SK-N-SH (cell line): Measurements from ENCODE around the gene BSG. TPM values are rescaled to one million over a fixed set of nuclear protein-coding genes. Genes with fewer than 3 reads are reported as not detected.
A peak's percentile ranks its signal among the peaks of the same experiment; 100 is the strongest.

Experiments
- CTCF ChIA-PET: fragments of 300-600, 350-600 bp; formaldehyde crosslinking; extraction: SDS; loops from one replicate; lab custom pipeline; 2021; lab: Yijun Ruan, JAX
- POLR2A ChIA-PET: fragments of 350-600 bp; sonication (Branson Sonifier 250); formaldehyde crosslinking; extraction: SDS; loops from one replicate; lab custom pipeline; 2020; ENCODE audit warnings: antibody characterized with exemption, inconsistent platforms; lab: Yijun Ruan, JAX
- DNase-seq: peaks from one replicate; pipeline ENCODE4 v3.0.0; 2012
- H2AFZ ChIP-seq: fragments of 200-600 bp; sonication (generic); 2 replicates; pipeline ENCODE4 v1.8.1; 2016; ENCODE audit warnings: antibody characterized with exemption, mild to moderate bottlenecking, low read depth
- H3F3A ChIP-seq: fragments of 200-600 bp; sonication (generic); replicated peaks from 2 replicates; pipeline ENCODE3; 2016; ENCODE audit warnings: antibody characterized with exemption, mild to moderate bottlenecking; ENCODE audit not compliant: insufficient read depth
- H3K27ac ChIP-seq, 2 experiments: fragments of 200-500 bp in 1 of 2; fragments of 200-600 bp in 1 of 2; sonication (Bioruptor generic) in 1 of 2; sonication (generic), shearing (Covaris generic) in 1 of 2; 2 replicates each; pipeline versions ENCODE4 v1.5.1 to v1.6.1; 2014 to 2016; ENCODE audit warnings: low read depth in 2 of 2, inconsistent platforms in 1 of 2, low read length in 1 of 2, mild to moderate bottlenecking in 1 of 2, mixed read lengths in 1 of 2
- H3K27me3 ChIP-seq: fragments of 200-600 bp; sonication (generic), shearing (Covaris generic); 2 replicates; pipeline ENCODE4 v1.6.1; 2016; ENCODE audit warnings: mixed run types; ENCODE audit not compliant: insufficient read depth
- H3K36me3 ChIP-seq, 2 experiments: fragments of 200-500 bp in 1 of 2; fragments of 200-600 bp in 1 of 2; sonication (Bioruptor generic) in 1 of 2; sonication (generic) in 1 of 2; replicated peaks in 1 of 2; 2 replicates each; pipeline versions ENCODE3 to v1.5.1; 2014 to 2016; ENCODE audit warnings: low read length in 1 of 2, mild to moderate bottlenecking in 1 of 2; ENCODE audit not compliant: insufficient read depth in 2 of 2, control insufficient read depth in 1 of 2
- H3K4me1 ChIP-seq, 2 experiments: fragments of 200-500 bp in 1 of 2; fragments of 200-600 bp in 1 of 2; sonication (Bioruptor generic) in 1 of 2; sonication (generic), shearing (Covaris generic) in 1 of 2; 2 replicates each; pipeline versions ENCODE4 v1.5.1 to v1.6.1; 2014 to 2016; ENCODE audit warnings: low read depth in 1 of 2, low read length in 1 of 2, mixed run types in 1 of 2; ENCODE audit not compliant: insufficient read depth in 2 of 2, control insufficient read depth in 1 of 2
- H3K4me2 ChIP-seq: fragments of 200-600 bp; sonication (generic), shearing (Covaris generic); 2 replicates; pipeline ENCODE4 v1.6.1; 2017; ENCODE audit warnings: mixed run types
- H3K4me3 ChIP-seq, 2 experiments: fragments of 200-500 bp in 1 of 2; fragments of 200-600 bp in 1 of 2; sonication (Bioruptor generic) in 1 of 2; sonication (generic), shearing (Covaris generic) in 1 of 2; 2 replicates each; pipeline versions ENCODE4 v1.5.1 to v1.8.1; 2014 to 2016; ENCODE audit warnings: low read depth in 2 of 2, inconsistent platforms in 1 of 2, low read length in 1 of 2, mild to moderate bottlenecking in 1 of 2, mixed read lengths in 1 of 2, moderate library complexity in 1 of 2
- H3K79me2 ChIP-seq: fragments of 200-600 bp; sonication (generic); 2 replicates; pipeline ENCODE4 v1.8.1; 2017; ENCODE audit warnings: mild to moderate bottlenecking; ENCODE audit not compliant: insufficient read depth
- H3K9ac ChIP-seq: fragments of 200-600 bp; sonication (generic); 2 replicates; pipeline ENCODE4 v1.6.1; 2017; ENCODE audit warnings: mixed run types
- H3K9me2 ChIP-seq: fragments of 200-600 bp; sonication (generic); 2 replicates; pipeline ENCODE4 v1.6.1; 2017; ENCODE audit warnings: mixed run types
- H3K9me3 ChIP-seq: fragments of 200-600 bp; sonication (generic); 2 replicates; pipeline ENCODE4 v1.6.1; 2017; ENCODE audit warnings: mixed run types, mild to moderate bottlenecking, moderate library complexity
- H4K20me1 ChIP-seq: fragments of 200-600 bp; sonication (generic); 2 replicates; pipeline ENCODE4 v1.6.1; 2017; ENCODE audit warnings: mild to moderate bottlenecking, mixed run types; ENCODE audit not compliant: insufficient read depth
- CHD2 ChIP-seq: fragments of 150-350 bp; IDR thresholded peaks from 2 replicates; pipeline ENCODE4 v1.6.1; 2018; ENCODE audit warnings: low read length; ENCODE audit not compliant: partially characterized antibody
- ELF1 ChIP-seq: IDR thresholded peaks from 2 replicates; pipeline ENCODE4 v1.4.0; 2012
- EP300 ChIP-seq, 2 experiments: IDR thresholded peaks; 2 replicates each; pipeline versions ENCODE4 v1.4.0 to v1.6.1; 2012; ENCODE audit warnings: borderline replicate concordance in 1 of 2, low read depth in 1 of 2, low read length in 1 of 2
- FOXM1 ChIP-seq: IDR thresholded peaks from 2 replicates; pipeline ENCODE4 v1.4.0; 2012; ENCODE audit warnings: low read depth, mild to moderate bottlenecking
- GABPA ChIP-seq: IDR thresholded peaks from 2 replicates; pipeline ENCODE4 v1.4.0; 2012; ENCODE audit warnings: low read depth, mild to moderate bottlenecking
- JUND ChIP-seq: IDR thresholded peaks from 2 replicates; pipeline ENCODE4 v1.4.0; 2012
- MAX ChIP-seq: IDR thresholded peaks from 2 replicates; pipeline ENCODE4 v1.4.0; 2012; ENCODE audit warnings: low read depth
- MEF2A ChIP-seq: IDR thresholded peaks from 2 replicates; pipeline ENCODE4 v1.4.0; 2012; ENCODE audit warnings: low read depth, borderline replicate concordance
- MXI1 ChIP-seq: IDR thresholded peaks from 2 replicates; pipeline ENCODE4 v1.6.1; 2012; ENCODE audit warnings: mild to moderate bottlenecking, low read depth, low read length, improper control_type of control experiment
- NRF1 ChIP-seq: IDR thresholded peaks from 2 replicates; pipeline ENCODE4 v1.6.1; 2012; ENCODE audit warnings: low read depth, mild to moderate bottlenecking, low read length
- PBX3 ChIP-seq: IDR thresholded peaks from 2 replicates; pipeline ENCODE4; 2012
- POLR2AphosphoS5 ChIP-seq: IDR thresholded peaks from 2 replicates; pipeline ENCODE4 v1.6.1; 2012; ENCODE audit warnings: low read depth, low read length
- RCOR1 ChIP-seq: fragments of 150-350 bp; IDR thresholded peaks from 2 replicates; pipeline ENCODE4 v1.6.1; 2017; ENCODE audit warnings: antibody characterized with exemption, low read length
- RFX5 ChIP-seq: IDR thresholded peaks from 2 replicates; pipeline ENCODE4 v1.6.1; 2012; ENCODE audit warnings: mild to moderate bottlenecking, improper control_type of control experiment, low read length
- SIN3A ChIP-seq: IDR thresholded peaks from 2 replicates; pipeline ENCODE4 v1.6.1; 2012; ENCODE audit warnings: low read depth, mild to moderate bottlenecking, low read length, moderate library complexity, borderline replicate concordance
- SMC3 ChIP-seq: IDR thresholded peaks from 2 replicates; pipeline ENCODE4 v1.6.1; 2012; ENCODE audit warnings: low read depth, low read length, improper control_type of control experiment
- TEAD4 ChIP-seq: IDR thresholded peaks from 2 replicates; pipeline ENCODE4 v1.4.0; 2012; ENCODE audit warnings: mild to moderate bottlenecking, borderline replicate concordance; ENCODE audit not compliant: insufficient read depth
- USF1 ChIP-seq: IDR thresholded peaks from 2 replicates; pipeline ENCODE4 v1.4.0; 2012; ENCODE audit warnings: low read depth, borderline replicate concordance
- USF2 ChIP-seq: fragments of 150-350 bp; IDR thresholded peaks from 2 replicates; pipeline ENCODE4 v1.6.1; 2017; ENCODE audit warnings: antibody characterized with exemption, low read length, low read depth, borderline replicate concordance
- ZBTB33 ChIP-seq: IDR thresholded peaks from 2 replicates; pipeline ENCODE4 v1.4.0; 2012; ENCODE audit warnings: low read depth, borderline replicate concordance
- WGBS: methylation state at CpG from one replicate; pipeline ENCODE4 v1.1.6; 2017; ENCODE audit warnings: low lambda C conversion rate; 5-methylcytosine and 5-hydroxymethylcytosine counted together
- polyA plus RNA-seq, 3 experiments: library from polyadenylated mRNA; depleted of rRNA; stranded (reverse); fragments of >200 nt; gene quantifications; 2 replicates each; pipeline ENCODE4 v1.2.3, GENCODE V29; 2012

Gene BSG
- polyA plus RNA-seq, 1 of the 3 experiments (the other 2 are of a cell fraction): 835 TPM

- Histone ChIP-seq H3K4me2 (peak overlapping the region; percentile 48; the same call in 1 of the 2 replicates), H3K4me3 (peak overlapping the region in 1 of 2 experiments; percentile 31; a peak in 1 of 4 replicates), H3K9me2 (no peaks in the 10 kb centered on the region), H3K36me3 (peaks cover 3% of the 10 kb centered on the region in 2 experiments), H2AFZ (peak overlapping the region; percentile 52; the same call in 1 of the 2 replicates), H3K79me2 (no peaks in the 10 kb centered on the region), H3K4me1 (peaks cover 0 to 7% of the 10 kb centered on the region in 2 experiments; a peak in 1 of 4 replicates), H3K9me3 (no peaks in the 10 kb centered on the region), H3K9ac (no peak overlapping the region), H3K27me3 (no peaks in the 10 kb centered on the region), H3K27ac (no peak overlapping the region), H3F3A (no peaks in the 10 kb centered on the region), H4K20me1 (no peaks in the 10 kb centered on the region)
- no peak for TF ChIP-seq TEAD4
- no peak for TF ChIP-seq POLR2AphosphoS5
- no peak for TF ChIP-seq FOXM1
- no peak for TF ChIP-seq MAX
- no peak for TF ChIP-seq CHD2
- ChIA-PET POLR2A (no interaction called here), CTCF (interaction anchor here (0.7 to 7.4 kb wide), 2 partner anchors 9 to 14 kb away, joined by 3 to 71 read pairs; no protein-coding TSS in a partner anchor)
- peak; percentile 75 for DNase-seq
- WGBS: 8% methylated on average over 15 of the region's 29 CpGs
Observed at GRCh38 chr19:524062-524674, 48.2 kb upstream of the BSG start.

- no peak overlapping the region for H3K27ac ChIP-seq
- no peak overlapping the region for H3K4me2 ChIP-seq
- no peaks in the 10 kb centered on the region for H3F3A ChIP-seq
- ChIA-PET CTCF (interaction anchor here (7.4 kb wide), 1 partner anchor 15 kb away, joined by 71 read pairs; no protein-coding TSS in a partner anchor), POLR2A (no interaction called here)
- H3K79me2 ChIP-seq: no peaks in the 10 kb centered on the region
- H3K9me3 ChIP-seq: no peaks in the 10 kb centered on the region
- H4K20me1 ChIP-seq: no peaks in the 10 kb centered on the region
- no peaks in the 10 kb centered on the region for H3K27me3 ChIP-seq
- peaks cover 0 to 3% of the 10 kb centered on the region in 2 experiments for H3K36me3 ChIP-seq
- no peak for DNase-seq
- no peaks in the 10 kb centered on the region for H3K9me2 ChIP-seq
- 77% methylated on average over 8 of the region's 18 CpGs for WGBS
- H3K9ac ChIP-seq: no peak overlapping the region
- H2AFZ ChIP-seq: no peak overlapping the region
- peaks cover 0 to 7% of the 10 kb centered on the region in 2 experiments; a peak in 1 of 4 replicates for H3K4me1 ChIP-seq
- no peak overlapping the region for H3K4me3 ChIP-seq
- TF ChIP-seq GABPA (no peak), POLR2AphosphoS5 (no peak), USF2 (no peak), JUND (no peak), RFX5 (no peak), EP300 (IDR thresholded peaks at IDR 0.05; ENCODE audit: borderline replicate concordance in 1 of 2, low read depth in 1 of 2, low read length in 1 of 2) (no peak), PBX3 (no peak), USF1 (no peak), RCOR1 (no peak), NRF1 (no peak), ELF1 (no peak), ZBTB33 (no peak), MXI1 (no peak), MEF2A (no peak), SIN3A (no peak), SMC3 (no peak)
Observed at GRCh38 chr19:525029-525428, 47.4 kb upstream of the BSG start.
